Measurements from ENCODE around the gene FZD10. TPM values are rescaled to one million over a fixed set of nuclear protein-coding genes. Genes with fewer than 3 reads are reported as not detected.

The FZD10 gene
- total and polyA plus RNA-seq, 2 of the 4 experiments (the other 2 are of a cell fraction), result not detected

GRCh38 chr12:130184404-130185090, 22.3 kb downstream of the FZD10 start:
- Histone ChIP-seq H4K20me1 (ENCODE audit: insufficient read depth, low read length) (no peaks in the 10 kb centered on the region), H3K9ac (ENCODE audit: low read depth, low read length) (no peak overlapping the region), H3K56ac (ENCODE audit: extremely low read depth, insufficient read depth, low read length) (no peak overlapping the region), H2AFZ (replicated peaks; ENCODE audit: low read length, poor library complexity) (no peak overlapping the region), H4K8ac (ENCODE audit: low read depth in 2 of 2, low read length in 2 of 2) (no peak overlapping the region), H2AK9ac (replicated peaks; ENCODE audit: low read depth, low read length, poor library complexity) (no peak overlapping the region), H3K18ac (ENCODE audit: low read depth, low read length) (no peak overlapping the region), H2BK15ac (ENCODE audit: low read depth, low read length) (no peak overlapping the region), H2BK5ac (ENCODE audit: low read depth, low read length, poor library complexity, severe bottlenecking) (no peak overlapping the region), H3K79me1 (ENCODE audit: low read depth in 1 of 2, low read length in 2 of 2) (no peaks in the 10 kb centered on the region), H3K14ac (replicated peaks; ENCODE audit: low read depth, low read length) (no peak overlapping the region), H2BK120ac (ENCODE audit: low read depth, low read length) (no peak overlapping the region), H3K23ac (ENCODE audit: low read depth, low read length) (no peak overlapping the region), H3K4ac (ENCODE audit: low read depth, low read length) (no peak overlapping the region), H4K5ac (ENCODE audit: low read depth, low read length) (no peak overlapping the region), H3K4me1 (ENCODE audit: control insufficient read depth, insufficient read depth, low read length) (no peaks in the 10 kb centered on the region), H4K91ac (ENCODE audit: insufficient read depth, low read depth, low read length) (no peak overlapping the region), H3K9me1 (ENCODE audit: insufficient read depth, low read length) (no peaks in the 10 kb centered on the region), H2AK5ac (ENCODE audit: low read depth, low read length) (no peak overlapping the region), H3K4me3 (ENCODE audit: insufficient read depth, low read depth, low read length) (no peak overlapping the region), H3K36me3 (ENCODE audit: control insufficient read depth, insufficient read depth, low read length) (no peaks in the 10 kb centered on the region), H3K27ac (ENCODE audit: insufficient read depth, low read length) (no peak overlapping the region), H3K27me3 (ENCODE audit: control insufficient read depth, insufficient read depth, low read length) (no peaks in the 10 kb centered on the region), H3K4me2 (ENCODE audit: low read depth, low read length) (no peak overlapping the region), H3K9me3 (ENCODE audit: control insufficient read depth, insufficient read depth, low read length) (peaks cover 39% of the 10 kb centered on the region), H2BK20ac (ENCODE audit: low read depth, low read length) (no peak overlapping the region)
- ChIA-PET POLR2A (ENCODE audit: unreplicated experiment) (no interaction called here), CTCF (no interaction called here)
- intact Hi-C loops (cut with micrococcal nuclease), result no loop called here
- in situ Hi-C loops (cut with MboI; ENCODE audit: low sequenced_read_pairs), result no loop called here
- dilution Hi-C loops (cut with HindIII; ENCODE audit: low sequenced_read_pairs, unreplicated experiment), result no loop called here
- ATAC-seq (ENCODE audit: low read depth) (no peak), DNase-seq (no peak)
- WGBS, 2 experiments (ENCODE audit: extremely low coverage in 2 of 2, insufficient read length in 1 of 2), result 42% methylated on average over 4 of the region's 12 CpGs; no CpG with 5 or more reads in 1 of the 2 experiments
- TF ChIP-seq CEBPB (IDR thresholded peaks at IDR 0.05; ENCODE audit: low read depth, low read length) (no peak), NFE2L2 (IDR thresholded peaks at IDR 0.05; ENCODE audit: low read depth, low read length) (no peak), FOS (IDR thresholded peaks at IDR 0.05; ENCODE audit: low read depth, low read length) (no peak), MAFK (IDR thresholded peaks at IDR 0.05; ENCODE audit: low read depth, low read length) (no peak), BHLHE40 (IDR thresholded peaks at IDR 0.05; ENCODE audit: low read depth, low read length) (no peak), MXI1 (IDR thresholded peaks at IDR 0.05; ENCODE audit: borderline replicate concordance, low read depth, low read length) (no peak), RAD21 (IDR thresholded peaks at IDR 0.05; ENCODE audit: low read length) (no peak), CHD1 (IDR thresholded peaks at IDR 0.05; ENCODE audit: low read depth, low read length) (no peak), RFX5 (IDR thresholded peaks at IDR 0.05; ENCODE audit: low read depth, low read length) (no peak), SMC3 (IDR thresholded peaks at IDR 0.05; ENCODE audit: low read depth, low read length) (no peak), RCOR1 (IDR thresholded peaks at IDR 0.05; ENCODE audit: insufficient replicate concordance, low read length) (no peak)
- TF ChIP-seq, protein P1, sequence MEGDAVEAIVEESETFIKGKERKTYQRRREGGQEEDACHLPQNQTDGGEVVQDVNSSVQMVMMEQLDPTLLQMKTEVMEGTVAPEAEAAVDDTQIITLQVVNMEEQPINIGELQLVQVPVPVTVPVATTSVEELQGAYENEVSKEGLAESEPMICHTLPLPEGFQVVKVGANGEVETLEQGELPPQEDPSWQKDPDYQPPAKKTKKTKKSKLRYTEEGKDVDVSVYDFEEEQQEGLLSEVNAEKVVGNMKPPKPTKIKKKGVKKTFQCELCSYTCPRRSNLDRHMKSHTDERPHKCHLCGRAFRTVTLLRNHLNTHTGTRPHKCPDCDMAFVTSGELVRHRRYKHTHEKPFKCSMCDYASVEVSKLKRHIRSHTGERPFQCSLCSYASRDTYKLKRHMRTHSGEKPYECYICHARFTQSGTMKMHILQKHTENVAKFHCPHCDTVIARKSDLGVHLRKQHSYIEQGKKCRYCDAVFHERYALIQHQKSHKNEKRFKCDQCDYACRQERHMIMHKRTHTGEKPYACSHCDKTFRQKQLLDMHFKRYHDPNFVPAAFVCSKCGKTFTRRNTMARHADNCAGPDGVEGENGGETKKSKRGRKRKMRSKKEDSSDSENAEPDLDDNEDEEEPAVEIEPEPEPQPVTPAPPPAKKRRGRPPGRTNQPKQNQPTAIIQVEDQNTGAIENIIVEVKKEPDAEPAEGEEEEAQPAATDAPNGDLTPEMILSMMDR (conservative IDR thresholded peaks at IDR 0.05; ENCODE audit: low read depth, low read length), result no peak
- no TSS peak for BruUV-seq (replicated peaks)

All from IMR-90 (cell line).